OCI-LY1 (cell line): ENCODE results near the gene TBX19.

ENCODE experiments used
- H2AFZ ChIP-seq: fragments of 200-600 bp; sonication (generic), shearing (Covaris generic); 2 replicates; pipeline ENCODE4 v1.6.0; 2014; ENCODE audit warnings: antibody characterized with exemption, mild to moderate bottlenecking, low read length
- H3F3A ChIP-seq: fragments of 200-600 bp; sonication (generic), shearing (Covaris generic); 2 replicates; pipeline ENCODE4 v1.6.0; 2014; ENCODE audit warnings: mild to moderate bottlenecking, antibody characterized with exemption, low read length, moderate library complexity; ENCODE audit not compliant: insufficient read depth
- H3K27ac ChIP-seq: fragments of 200-600 bp; sonication (generic); 2 replicates; pipeline ENCODE4 v1.5.1; 2014; ENCODE audit warnings: low read length, mixed run types, mild to moderate bottlenecking, low read depth; ENCODE audit not compliant: poor library complexity, severe bottlenecking
- H3K27me3 ChIP-seq: fragments of 200-600 bp; sonication (generic); 2 replicates; pipeline ENCODE4 v1.6.0; 2014; ENCODE audit warnings: antibody characterized with exemption, mild to moderate bottlenecking, low read length, moderate library complexity; ENCODE audit not compliant: insufficient read depth
- H3K36me3 ChIP-seq: fragments of 200-600 bp; sonication (generic); 2 replicates; pipeline ENCODE4 v1.6.1; 2014; ENCODE audit warnings: mild to moderate bottlenecking, antibody characterized with exemption, low read length, moderate library complexity, mixed read lengths; ENCODE audit not compliant: insufficient read depth
- H3K4me1 ChIP-seq: fragments of 200-600 bp; sonication (generic); 2 replicates; pipeline ENCODE4 v1.5.1; 2014; ENCODE audit warnings: mild to moderate bottlenecking, low read length, moderate library complexity; ENCODE audit not compliant: insufficient read depth, severe bottlenecking
- H3K4me2 ChIP-seq: fragments of 200-600 bp; sonication (generic), shearing (Covaris generic); 2 replicates; pipeline ENCODE4 v1.6.1; 2014; ENCODE audit warnings: low read length
- H3K4me3 ChIP-seq: fragments of 200-600 bp; sonication (generic); 2 replicates; pipeline ENCODE4 v1.5.1; 2014; ENCODE audit warnings: low read length, low read depth, mild to moderate bottlenecking, mixed read lengths; ENCODE audit not compliant: poor library complexity, severe bottlenecking
- H3K79me2 ChIP-seq: fragments of 200-600 bp; shearing (Covaris generic); 2 replicates; pipeline ENCODE4 v1.6.1; 2016; ENCODE audit warnings: mixed run types, low read length, mixed read lengths; ENCODE audit not compliant: insufficient read depth
- H3K9ac ChIP-seq: fragments of 200-600 bp; sonication (generic), shearing (Covaris generic); 2 replicates; pipeline ENCODE4 v1.6.1; 2014; ENCODE audit warnings: mild to moderate bottlenecking, low read length, mixed read lengths
- H3K9me2 ChIP-seq: fragments of 200-600 bp; sonication (generic), shearing (Covaris generic); 2 replicates; pipeline ENCODE4 v1.6.1; 2014; ENCODE audit warnings: low read depth, mild to moderate bottlenecking, low read length, mixed read lengths
- H3K9me3 ChIP-seq: fragments of 200-600 bp; shearing (Covaris generic); 2 replicates; pipeline ENCODE4 v1.6.1; 2014; ENCODE audit warnings: low read length, mixed read lengths
- H4K20me1 ChIP-seq: fragments of 200-600 bp; sonication (generic), shearing (Covaris generic); 2 replicates; pipeline ENCODE4 v1.6.0; 2016; ENCODE audit warnings: mild to moderate bottlenecking, low read length; ENCODE audit not compliant: insufficient read depth
- EZH2 ChIP-seq: fragments of 200-600 bp; sonication (generic), shearing (Covaris generic); IDR thresholded peaks from 2 replicates; pipeline ENCODE4 v1.8.0; 2017; ENCODE audit warnings: borderline replicate concordance, mixed run types, mild to moderate bottlenecking, antibody characterized with exemption, low read length, moderate library complexity, mixed read lengths
- TF ChIP-seq, protein P1 (sequence below): fragments of 200-600 bp; sonication (generic), shearing (Covaris generic); IDR thresholded peaks from 2 replicates; pipeline ENCODE4 v1.5.1; 2017; ENCODE audit warnings: mild to moderate bottlenecking, antibody characterized with exemption, low read length, moderate library complexity, mixed read lengths

Gene TBX19

DNA sequence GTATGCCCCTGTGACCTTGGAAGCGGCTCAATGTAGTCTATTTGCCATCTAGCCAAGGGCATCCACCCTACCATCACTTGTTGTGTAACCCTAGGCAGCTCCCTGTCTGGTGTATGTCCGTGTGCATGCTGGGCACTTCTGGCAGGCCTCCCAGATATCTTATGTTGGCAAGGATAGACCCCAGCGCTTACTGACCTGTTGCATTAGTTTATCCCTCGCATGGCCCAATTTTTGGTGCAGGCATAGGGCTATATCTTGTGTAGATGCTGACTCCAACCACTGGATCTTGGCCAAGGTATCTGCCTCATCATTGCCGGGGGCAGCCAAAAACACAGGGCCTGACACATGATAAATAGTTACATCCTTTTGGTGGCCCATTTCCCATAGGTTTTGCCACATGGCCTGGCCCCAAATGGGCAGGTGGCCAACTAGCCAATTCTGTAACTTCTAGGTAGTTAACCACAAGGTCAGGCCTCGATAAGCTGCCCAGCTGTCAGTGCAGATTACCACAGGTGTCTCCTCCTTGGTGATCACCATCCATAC, 14.0 kb upstream of the TBX19 start:
- Histone ChIP-seq H3K4me3 (no peak overlapping the region), H3K9ac (no peak overlapping the region), H2AFZ (no peak overlapping the region), H3K9me2 (no peaks in the 10 kb centered on the region), H3K27me3 (no peaks in the 10 kb centered on the region), H3K4me1 (no peaks in the 10 kb centered on the region), H3K27ac (no peak overlapping the region), H4K20me1 (no peaks in the 10 kb centered on the region), H3F3A (no peaks in the 10 kb centered on the region), H3K36me3 (peaks cover 17% of the 10 kb centered on the region), H3K4me2 (no peak overlapping the region), H3K79me2 (no peaks in the 10 kb centered on the region), H3K9me3 (no peaks in the 10 kb centered on the region)
- TF ChIP-seq EZH2 = no peak
- TF ChIP-seq, protein P1, sequence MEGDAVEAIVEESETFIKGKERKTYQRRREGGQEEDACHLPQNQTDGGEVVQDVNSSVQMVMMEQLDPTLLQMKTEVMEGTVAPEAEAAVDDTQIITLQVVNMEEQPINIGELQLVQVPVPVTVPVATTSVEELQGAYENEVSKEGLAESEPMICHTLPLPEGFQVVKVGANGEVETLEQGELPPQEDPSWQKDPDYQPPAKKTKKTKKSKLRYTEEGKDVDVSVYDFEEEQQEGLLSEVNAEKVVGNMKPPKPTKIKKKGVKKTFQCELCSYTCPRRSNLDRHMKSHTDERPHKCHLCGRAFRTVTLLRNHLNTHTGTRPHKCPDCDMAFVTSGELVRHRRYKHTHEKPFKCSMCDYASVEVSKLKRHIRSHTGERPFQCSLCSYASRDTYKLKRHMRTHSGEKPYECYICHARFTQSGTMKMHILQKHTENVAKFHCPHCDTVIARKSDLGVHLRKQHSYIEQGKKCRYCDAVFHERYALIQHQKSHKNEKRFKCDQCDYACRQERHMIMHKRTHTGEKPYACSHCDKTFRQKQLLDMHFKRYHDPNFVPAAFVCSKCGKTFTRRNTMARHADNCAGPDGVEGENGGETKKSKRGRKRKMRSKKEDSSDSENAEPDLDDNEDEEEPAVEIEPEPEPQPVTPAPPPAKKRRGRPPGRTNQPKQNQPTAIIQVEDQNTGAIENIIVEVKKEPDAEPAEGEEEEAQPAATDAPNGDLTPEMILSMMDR = no peak

DNA sequence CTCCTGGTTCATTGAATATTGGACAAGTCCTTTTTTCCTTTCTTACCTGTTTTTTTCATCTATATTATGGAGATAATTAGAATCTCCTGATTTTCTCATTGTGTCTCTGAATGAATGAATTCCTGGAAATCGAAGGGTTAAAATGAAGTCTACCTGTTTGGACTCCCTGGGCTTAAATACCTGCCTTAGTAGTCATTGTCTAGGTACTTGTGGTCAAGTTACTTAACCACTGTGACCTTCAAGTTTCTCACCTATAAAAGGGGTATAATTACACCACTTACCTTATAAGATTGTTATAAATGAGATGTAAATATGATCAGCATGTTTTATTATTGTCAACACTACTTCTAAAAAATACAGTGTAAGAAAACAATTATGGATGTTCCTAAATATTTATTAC, 9.0 kb upstream of the TBX19 start:
- no peak overlapping the region for H3K27ac ChIP-seq
- no peaks in the 10 kb centered on the region for H3K4me1 ChIP-seq
- no peak overlapping the region for H2AFZ ChIP-seq
- H4K20me1 ChIP-seq = no peaks in the 10 kb centered on the region
- H3K36me3 ChIP-seq = no peaks in the 10 kb centered on the region
- H3K4me2 ChIP-seq = no peak overlapping the region
- H3K9me2 ChIP-seq = no peaks in the 10 kb centered on the region
- H3F3A ChIP-seq = no peaks in the 10 kb centered on the region
- no peaks in the 10 kb centered on the region for H3K27me3 ChIP-seq
- no peaks in the 10 kb centered on the region for H3K9me3 ChIP-seq
- no peaks in the 10 kb centered on the region for H3K79me2 ChIP-seq
- no peak for TF ChIP-seq EZH2
- TF ChIP-seq, protein P1 = no peak
- H3K9ac ChIP-seq = no peak overlapping the region
- no peak overlapping the region for H3K4me3 ChIP-seq

DNA sequence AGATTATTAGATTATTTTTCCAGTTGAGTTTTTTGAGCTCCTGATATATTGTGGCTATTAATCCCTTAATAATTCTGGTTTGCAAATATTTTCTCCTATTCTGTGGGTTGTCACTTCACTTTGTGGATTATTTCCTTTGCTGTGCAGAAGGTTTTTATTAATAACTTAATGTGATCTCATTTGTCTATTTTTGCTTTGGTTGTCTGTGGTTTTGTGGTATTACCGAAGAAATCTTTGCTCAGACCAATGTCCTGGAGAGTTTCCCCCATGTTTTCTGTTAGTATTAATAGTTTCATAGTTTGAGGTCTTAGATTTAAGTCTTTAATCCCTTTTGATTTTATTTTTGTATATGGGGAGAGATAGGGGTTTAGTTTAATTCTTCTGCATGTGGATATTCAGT, 7.1 kb upstream of the TBX19 start:
- Histone ChIP-seq H3K79me2 (no peaks in the 10 kb centered on the region), H3K9ac (no peak overlapping the region), H3K27me3 (no peaks in the 10 kb centered on the region), H4K20me1 (no peaks in the 10 kb centered on the region), H3F3A (no peaks in the 10 kb centered on the region), H3K36me3 (no peaks in the 10 kb centered on the region), H3K27ac (no peak overlapping the region), H2AFZ (no peak overlapping the region), H3K4me2 (no peak overlapping the region), H3K9me2 (no peaks in the 10 kb centered on the region), H3K9me3 (no peaks in the 10 kb centered on the region), H3K4me3 (no peak overlapping the region), H3K4me1 (no peaks in the 10 kb centered on the region)
- TF ChIP-seq, protein P1 = no peak
- TF ChIP-seq EZH2 = no peak
